GM12891 (cell line): Measurements from ENCODE around the gene MXI1.

ENCODE experiments used
- POLR2A ChIP-seq: IDR thresholded peaks from 2 replicates; pipeline ENCODE4 v1.6.1; 2011; ENCODE audit warnings: low read depth, low read length, control low read depth
- POLR2AphosphoS5 ChIP-seq: IDR thresholded peaks from 2 replicates; pipeline ENCODE4 v1.6.1; 2011; ENCODE audit warnings: low read depth, low read length, control low read depth
- POU2F2 ChIP-seq: IDR thresholded peaks from 2 replicates; pipeline ENCODE4 v1.6.1; 2011; ENCODE audit warnings: low read depth, mild to moderate bottlenecking, control low read depth, low read length, moderate library complexity
- SPI1 ChIP-seq: IDR thresholded peaks from 2 replicates; pipeline ENCODE4 v1.6.1; 2011; ENCODE audit warnings: low read depth, low read length, control low read depth

- TF ChIP-seq POLR2AphosphoS5 (no peak), POLR2A (no peak), POU2F2 (no peak), SPI1 (no peak)
These were observed 38.6 kb upstream of the MXI1 start for GRCh38 chr10:110168601-110169481.
